Measurements from ENCODE around the gene SLC25A36.
"Not testable (repeated sequence)": the region's sequence is repeated elsewhere in the genome, so short reads cannot be mapped to it uniquely, and the experiment has no call there.

SLC25A36 gene

GRCh38 chr3:140942221-140943104 is 827 bp downstream of the SLC25A36 start:
- Mint-ChIP-seq H3K9me3 (no peaks in the 10 kb centered on the region), H3K4me3 (peak overlapping the region; percentile 97 to 98), H3K36me3 (ENCODE audit: insufficient read depth) (peaks cover 21% of the 10 kb centered on the region), H3K27me3 (no peaks in the 10 kb centered on the region), H3K4me1 (ENCODE audit: low read depth in 2 of 2) (peaks cover 23 to 50% of the 10 kb centered on the region in 2 donors), H3K27ac (peak overlapping the region; percentile 97 to 99)
- ATAC-seq (replicated peaks) (no peak), DNase-seq (peak; percentile 24 to 45 (median 25))

- peaks cover 21% of the 10 kb centered on the region for H3K36me3 Mint-ChIP-seq (ENCODE audit: insufficient read depth)
- no peaks in the 10 kb centered on the region for H3K9me3 Mint-ChIP-seq
- H3K4me1 Mint-ChIP-seq (ENCODE audit: low read depth in 2 of 2): peaks cover 25 to 55% of the 10 kb centered on the region in 2 donors
- H3K27ac Mint-ChIP-seq: no peak overlapping the region
- no peak for ATAC-seq (replicated peaks)
- no peak for DNase-seq
- peak overlapping the region; percentile 97 to 98 for H3K4me3 Mint-ChIP-seq
- no peaks in the 10 kb centered on the region for H3K27me3 Mint-ChIP-seq
Observed at GRCh38 chr3:140943781-140944552, 2.3 kb downstream of the SLC25A36 start.

GRCh38 chr3:140948460-140949249 is 7.0 kb downstream of the SLC25A36 start:
- Mint-ChIP-seq H3K36me3 (ENCODE audit: insufficient read depth) (no peaks in the 10 kb centered on the region), H3K9me3 (no peaks in the 10 kb centered on the region), H3K4me1 (ENCODE audit: low read depth in 2 of 2) (peaks cover 26 to 67% of the 10 kb centered on the region in 2 donors)

GRCh38 chr3:140950144-140950543 is 8.5 kb downstream of the SLC25A36 start:
- no peaks in the 10 kb centered on the region for H3K9me3 Mint-ChIP-seq
- H3K36me3 Mint-ChIP-seq (ENCODE audit: insufficient read depth): no peaks in the 10 kb centered on the region
- H3K4me3 Mint-ChIP-seq: no peak overlapping the region
- no peak overlapping the region for H3K27ac Mint-ChIP-seq
- peaks cover 30 to 68% of the 10 kb centered on the region in 2 donors for H3K4me1 Mint-ChIP-seq (ENCODE audit: low read depth in 2 of 2)
- no peaks in the 10 kb centered on the region for H3K27me3 Mint-ChIP-seq
- DNase-seq: no peak
- no peak for ATAC-seq (replicated peaks)

More at GRCh38 chr3:140948460-140949249, 7.0 kb downstream of the SLC25A36 start:
- H3K4me3 Mint-ChIP-seq: no peak overlapping the region
- no peak for DNase-seq
- no peak for ATAC-seq (replicated peaks)
- H3K27ac Mint-ChIP-seq: peak overlapping the region in 1 of 2 donors; percentile 2
- no peaks in the 10 kb centered on the region for H3K27me3 Mint-ChIP-seq

GRCh38 chr3:140950863-140951262 is 9.2 kb downstream of the SLC25A36 start:
- no peak for DNase-seq
- peak overlapping the region in 1 of 2 donors; percentile 27 for H3K27ac Mint-ChIP-seq
- H3K27me3 Mint-ChIP-seq: no peaks in the 10 kb centered on the region
- peaks cover 33 to 72% of the 10 kb centered on the region in 2 donors for H3K4me1 Mint-ChIP-seq (ENCODE audit: low read depth in 2 of 2)
- no peak overlapping the region for H3K4me3 Mint-ChIP-seq
- ATAC-seq (replicated peaks): no peak
- no peaks in the 10 kb centered on the region for H3K36me3 Mint-ChIP-seq (ENCODE audit: insufficient read depth)
- no peaks in the 10 kb centered on the region for H3K9me3 Mint-ChIP-seq

- not testable (repeated sequence) for DNase-seq; H3K27me3 Mint-ChIP-seq; H3K27ac Mint-ChIP-seq; H3K4me3 Mint-ChIP-seq; H3K36me3 Mint-ChIP-seq (ENCODE audit: insufficient read depth); H3K9me3 Mint-ChIP-seq; ATAC-seq (replicated peaks)
- peaks cover 28 to 65% of the 10 kb centered on the region in 2 donors for H3K4me1 Mint-ChIP-seq (ENCODE audit: low read depth in 2 of 2)
Observed at GRCh38 chr3:140951750-140952149, 10.1 kb downstream of the SLC25A36 start.

- ATAC-seq (replicated peaks) (peak; percentile 53), DNase-seq (no peak)
- Mint-ChIP-seq H3K4me3 (no peak overlapping the region), H3K4me1 (ENCODE audit: low read depth in 2 of 2) (peaks cover 25 to 57% of the 10 kb centered on the region in 2 donors), H3K9me3 (no peaks in the 10 kb centered on the region), H3K27me3 (no peaks in the 10 kb centered on the region), H3K27ac (peak overlapping the region in 1 of 2 donors; percentile 1), H3K36me3 (ENCODE audit: insufficient read depth) (peaks cover 7% of the 10 kb centered on the region)
Observed at GRCh38 chr3:140953028-140953960, 11.7 kb downstream of the SLC25A36 start.

- H3K36me3 Mint-ChIP-seq (ENCODE audit: insufficient read depth): peaks cover 14% of the 10 kb centered on the region
- no peak for DNase-seq
- no peaks in the 10 kb centered on the region for H3K9me3 Mint-ChIP-seq
- no peak overlapping the region for H3K4me3 Mint-ChIP-seq
- no peak for ATAC-seq (replicated peaks)
- H3K27me3 Mint-ChIP-seq: no peaks in the 10 kb centered on the region
- H3K4me1 Mint-ChIP-seq (ENCODE audit: low read depth in 2 of 2): peaks cover 22 to 60% of the 10 kb centered on the region in 2 donors
- H3K27ac Mint-ChIP-seq: no peak overlapping the region
Observed at GRCh38 chr3:140954576-140954975, 12.9 kb downstream of the SLC25A36 start.

GRCh38 chr3:140955645-140956044 is 14.0 kb downstream of the SLC25A36 start:
- Mint-ChIP-seq H3K27ac (no peak overlapping the region), H3K9me3 (no peaks in the 10 kb centered on the region), H3K4me1 (ENCODE audit: low read depth in 2 of 2) (peaks cover 22 to 50% of the 10 kb centered on the region in 2 donors), H3K27me3 (no peaks in the 10 kb centered on the region), H3K4me3 (no peak overlapping the region), H3K36me3 (ENCODE audit: insufficient read depth) (peaks cover 20% of the 10 kb centered on the region)
- ATAC-seq (replicated peaks) (no peak), DNase-seq (no peak)

- H3K36me3 Mint-ChIP-seq (ENCODE audit: insufficient read depth): peaks cover 20% of the 10 kb centered on the region
- ATAC-seq (replicated peaks) (no peak), DNase-seq (no peak)
- H3K9me3 Mint-ChIP-seq: no peaks in the 10 kb centered on the region
- H3K4me1 Mint-ChIP-seq (ENCODE audit: low read depth in 2 of 2): peaks cover 20 to 44% of the 10 kb centered on the region in 2 donors
- no peak overlapping the region for H3K27ac Mint-ChIP-seq
- H3K27me3 Mint-ChIP-seq: no peaks in the 10 kb centered on the region
- no peak overlapping the region for H3K4me3 Mint-ChIP-seq
Observed at GRCh38 chr3:140956058-140956835, 14.6 kb downstream of the SLC25A36 start.

GRCh38 chr3:140972833-140973232 is 31.2 kb downstream of the SLC25A36 start:
- DNase-seq (no peak), ATAC-seq (replicated peaks) (peak; percentile 62)
- Mint-ChIP-seq H3K9me3 (no peaks in the 10 kb centered on the region), H3K27me3 (no peaks in the 10 kb centered on the region), H3K4me1 (ENCODE audit: low read depth in 2 of 2) (peaks cover 0 to 3% of the 10 kb centered on the region in 2 donors), H3K4me3 (no peak overlapping the region), H3K36me3 (ENCODE audit: insufficient read depth) (peaks cover 25% of the 10 kb centered on the region), H3K27ac (no peak overlapping the region)

- DNase-seq (no peak), ATAC-seq (replicated peaks) (peak; percentile 17)
- Mint-ChIP-seq H3K4me3 (no peak overlapping the region), H3K27me3 (no peaks in the 10 kb centered on the region), H3K4me1 (ENCODE audit: low read depth in 2 of 2) (peaks cover 0 to 3% of the 10 kb centered on the region in 2 donors), H3K27ac (no peak overlapping the region), H3K9me3 (no peaks in the 10 kb centered on the region), H3K36me3 (ENCODE audit: insufficient read depth) (peaks cover 33% of the 10 kb centered on the region)
Observed at GRCh38 chr3:140974900-140975299, 33.3 kb downstream of the SLC25A36 start.
